WTC11 (cell line): ENCODE data around the gene TEKT1. TPM values are rescaled to one million over a fixed set of nuclear protein-coding genes. Genes with fewer than 3 reads are reported as not detected.

ENCODE experiments used
- ATAC-seq: fragments of 200-7000 bp; cut with Tn5 transposase; 2 replicates; pipeline ENCODE4 v1.10.0; 2021; ENCODE audit warnings: mild to moderate bottlenecking, moderate library complexity
- CTCF ChIA-PET: fragments of 300-600 bp; sonication (Branson Sonifier 250); formaldehyde crosslinking; loops from one replicate; lab custom pipeline; 2021; ENCODE audit warnings: antibody characterized with exemption; lab: Charles Lee
- POLR2A ChIA-PET: fragments of 350-600 bp; sonication (Branson Sonifier 250); formaldehyde crosslinking; loops from one replicate; lab custom pipeline; 2021; ENCODE audit warnings: antibody characterized with exemption; lab: Charles Lee
- DNase-seq: peaks from one replicate; pipeline ENCODE4 v3.0.0; 2021; ENCODE audit warnings: low spot score
- H3K27ac Mint-ChIP-seq: 2 replicates; pipeline ENCODE4 v1.8.0; 2021; ENCODE audit warnings: mixed read lengths
- H3K27me3 Mint-ChIP-seq: 2 replicates; pipeline ENCODE4 v1.8.0; 2021; ENCODE audit warnings: low read depth, mild to moderate bottlenecking, moderate library complexity, mixed read lengths
- H3K36me3 Mint-ChIP-seq: 2 replicates; pipeline ENCODE4 v1.8.0; 2021; ENCODE audit warnings: mixed read lengths
- H3K4me1 Mint-ChIP-seq: 2 replicates; pipeline ENCODE4 v1.8.0; 2022; ENCODE audit warnings: mixed read lengths
- H3K4me3 Mint-ChIP-seq: 2 replicates; pipeline ENCODE4 v1.8.0; 2021; ENCODE audit warnings: mild to moderate bottlenecking, moderate library complexity, mixed read lengths
- H3K9me3 Mint-ChIP-seq: 2 replicates; pipeline ENCODE4 v1.8.0; 2021; ENCODE audit warnings: mixed read lengths
- ATF1 ChIP-seq: sonication (generic); formaldehyde crosslinking; IDR thresholded peaks from 2 replicates; pipeline ENCODE4 v1.8.1; 2023; ENCODE audit warnings: mild to moderate bottlenecking, moderate library complexity, missing genetic modification reagents
- GABPB1 ChIP-seq: sonication (generic); formaldehyde crosslinking; IDR thresholded peaks from 2 replicates; pipeline ENCODE4 v1.8.1; 2023; ENCODE audit warnings: mild to moderate bottlenecking, missing genetic modification reagents
- JAZF1 ChIP-seq: fragments of 250-450 bp; sonication (Bioruptor Pico); IDR thresholded peaks from 2 replicates; pipeline ENCODE4 v1.9.0; 2021; ENCODE audit warnings: moderate library complexity, mild to moderate bottlenecking, inconsistent platforms
- NFATC4 ChIP-seq: fragments of 250-450 bp; sonication (Bioruptor Pico); IDR thresholded peaks from 2 replicates; pipeline ENCODE4 v1.9.0; 2021; ENCODE audit warnings: mild to moderate bottlenecking
- NR3C1 ChIP-seq: sonication (generic); formaldehyde crosslinking; conservative IDR thresholded peaks from 2 replicates; pipeline ENCODE4 v1.8.1; 2023; ENCODE audit warnings: low read depth, mild to moderate bottlenecking, missing genetic modification reagents
- RELA ChIP-seq: sonication (generic); formaldehyde crosslinking; IDR thresholded peaks from 2 replicates; pipeline ENCODE4 v1.8.1; 2022; ENCODE audit warnings: missing genetic modification reagents, mild to moderate bottlenecking, borderline replicate concordance
- SMAD3 ChIP-seq: sonication (generic); formaldehyde crosslinking; IDR thresholded peaks from 2 replicates; pipeline ENCODE4 v1.8.0; 2022; ENCODE audit warnings: missing genetic modification reagents, mild to moderate bottlenecking, borderline replicate concordance
- TCF7 ChIP-seq: sonication (generic); formaldehyde crosslinking; IDR thresholded peaks from 2 replicates; pipeline ENCODE4 v1.8.0; 2022; ENCODE audit warnings: mild to moderate bottlenecking, low read depth, missing genetic modification reagents, moderate library complexity
- ZNF396 ChIP-seq: fragments of 250-450 bp; sonication (Bioruptor Pico); IDR thresholded peaks from 2 replicates; pipeline ENCODE4 v1.8.0; 2021; ENCODE audit warnings: mild to moderate bottlenecking, moderate library complexity, borderline replicate concordance
- total RNA-seq: library from RNA; stranded (reverse); gene quantifications from 3 replicates; pipeline ENCODE4 v1.2.3, GENCODE V29; 2021
- TF ChIP-seq, protein P1 (sequence below): sonication (generic); formaldehyde crosslinking; IDR thresholded peaks from 2 replicates; pipeline ENCODE4 v1.8.0; 2023; ENCODE audit warnings: mild to moderate bottlenecking, missing genetic modification reagents
- TF ChIP-seq, protein P2 (sequence below): fragments of 200-600 bp; IDR thresholded peaks from 2 replicates; pipeline ENCODE4 v1.8.0; 2022; ENCODE audit warnings: antibody characterized with exemption
- TF ChIP-seq, protein P3 (sequence below): fragments of 250-450 bp; sonication (Bioruptor Pico); conservative IDR thresholded peaks from 2 replicates; pipeline ENCODE4 v1.9.0; 2021; ENCODE audit warnings: mild to moderate bottlenecking

TEKT1 gene
- total RNA-seq, 1 experiment from 2014 or later, result 0.37 TPM

DNA sequence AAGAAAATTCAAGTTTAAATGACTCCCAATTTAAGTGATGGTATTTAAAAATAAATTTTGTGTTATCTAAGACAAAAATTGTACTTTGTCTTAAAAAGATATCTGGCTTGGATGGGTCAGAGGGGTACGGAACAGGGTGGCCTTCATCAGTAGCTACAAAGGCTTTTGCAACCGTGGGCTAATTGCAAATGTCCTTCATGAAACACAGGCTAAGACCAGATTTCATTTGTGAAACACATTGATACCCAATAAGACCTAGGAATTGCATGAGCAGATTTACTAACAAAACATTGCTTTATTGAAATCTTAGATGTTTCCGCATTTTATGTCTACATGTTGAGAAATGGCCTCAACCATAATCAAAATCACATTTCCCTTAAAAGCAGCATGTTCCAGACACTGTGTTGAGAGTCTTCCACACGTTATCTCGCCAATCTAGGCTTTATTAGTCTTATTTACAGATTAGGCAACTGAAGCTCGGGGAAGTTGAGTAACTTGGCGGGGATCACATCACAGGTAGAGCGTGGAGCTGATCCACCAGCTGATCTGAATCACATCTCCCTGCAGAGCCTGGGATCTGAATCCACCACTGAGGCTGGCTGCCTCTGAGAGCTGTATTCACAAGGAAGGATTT lies 33.7 kb downstream of the TEKT1 start (continued):
- TF ChIP-seq, protein P1, sequence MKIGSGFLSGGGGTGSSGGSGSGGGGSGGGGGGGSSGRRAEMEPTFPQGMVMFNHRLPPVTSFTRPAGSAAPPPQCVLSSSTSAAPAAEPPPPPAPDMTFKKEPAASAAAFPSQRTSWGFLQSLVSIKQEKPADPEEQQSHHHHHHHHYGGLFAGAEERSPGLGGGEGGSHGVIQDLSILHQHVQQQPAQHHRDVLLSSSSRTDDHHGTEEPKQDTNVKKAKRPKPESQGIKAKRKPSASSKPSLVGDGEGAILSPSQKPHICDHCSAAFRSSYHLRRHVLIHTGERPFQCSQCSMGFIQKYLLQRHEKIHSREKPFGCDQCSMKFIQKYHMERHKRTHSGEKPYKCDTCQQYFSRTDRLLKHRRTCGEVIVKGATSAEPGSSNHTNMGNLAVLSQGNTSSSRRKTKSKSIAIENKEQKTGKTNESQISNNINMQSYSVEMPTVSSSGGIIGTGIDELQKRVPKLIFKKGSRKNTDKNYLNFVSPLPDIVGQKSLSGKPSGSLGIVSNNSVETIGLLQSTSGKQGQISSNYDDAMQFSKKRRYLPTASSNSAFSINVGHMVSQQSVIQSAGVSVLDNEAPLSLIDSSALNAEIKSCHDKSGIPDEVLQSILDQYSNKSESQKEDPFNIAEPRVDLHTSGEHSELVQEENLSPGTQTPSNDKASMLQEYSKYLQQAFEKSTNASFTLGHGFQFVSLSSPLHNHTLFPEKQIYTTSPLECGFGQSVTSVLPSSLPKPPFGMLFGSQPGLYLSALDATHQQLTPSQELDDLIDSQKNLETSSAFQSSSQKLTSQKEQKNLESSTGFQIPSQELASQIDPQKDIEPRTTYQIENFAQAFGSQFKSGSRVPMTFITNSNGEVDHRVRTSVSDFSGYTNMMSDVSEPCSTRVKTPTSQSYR (CRISPR knock-in tag), result no peak
- no peak for TF ChIP-seq JAZF1 (CRISPR knock-in tag)
- TF ChIP-seq ZNF396, result no peak
- TF ChIP-seq, protein P2, sequence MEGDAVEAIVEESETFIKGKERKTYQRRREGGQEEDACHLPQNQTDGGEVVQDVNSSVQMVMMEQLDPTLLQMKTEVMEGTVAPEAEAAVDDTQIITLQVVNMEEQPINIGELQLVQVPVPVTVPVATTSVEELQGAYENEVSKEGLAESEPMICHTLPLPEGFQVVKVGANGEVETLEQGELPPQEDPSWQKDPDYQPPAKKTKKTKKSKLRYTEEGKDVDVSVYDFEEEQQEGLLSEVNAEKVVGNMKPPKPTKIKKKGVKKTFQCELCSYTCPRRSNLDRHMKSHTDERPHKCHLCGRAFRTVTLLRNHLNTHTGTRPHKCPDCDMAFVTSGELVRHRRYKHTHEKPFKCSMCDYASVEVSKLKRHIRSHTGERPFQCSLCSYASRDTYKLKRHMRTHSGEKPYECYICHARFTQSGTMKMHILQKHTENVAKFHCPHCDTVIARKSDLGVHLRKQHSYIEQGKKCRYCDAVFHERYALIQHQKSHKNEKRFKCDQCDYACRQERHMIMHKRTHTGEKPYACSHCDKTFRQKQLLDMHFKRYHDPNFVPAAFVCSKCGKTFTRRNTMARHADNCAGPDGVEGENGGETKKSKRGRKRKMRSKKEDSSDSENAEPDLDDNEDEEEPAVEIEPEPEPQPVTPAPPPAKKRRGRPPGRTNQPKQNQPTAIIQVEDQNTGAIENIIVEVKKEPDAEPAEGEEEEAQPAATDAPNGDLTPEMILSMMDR, result no peak
- TF ChIP-seq, protein P3, sequence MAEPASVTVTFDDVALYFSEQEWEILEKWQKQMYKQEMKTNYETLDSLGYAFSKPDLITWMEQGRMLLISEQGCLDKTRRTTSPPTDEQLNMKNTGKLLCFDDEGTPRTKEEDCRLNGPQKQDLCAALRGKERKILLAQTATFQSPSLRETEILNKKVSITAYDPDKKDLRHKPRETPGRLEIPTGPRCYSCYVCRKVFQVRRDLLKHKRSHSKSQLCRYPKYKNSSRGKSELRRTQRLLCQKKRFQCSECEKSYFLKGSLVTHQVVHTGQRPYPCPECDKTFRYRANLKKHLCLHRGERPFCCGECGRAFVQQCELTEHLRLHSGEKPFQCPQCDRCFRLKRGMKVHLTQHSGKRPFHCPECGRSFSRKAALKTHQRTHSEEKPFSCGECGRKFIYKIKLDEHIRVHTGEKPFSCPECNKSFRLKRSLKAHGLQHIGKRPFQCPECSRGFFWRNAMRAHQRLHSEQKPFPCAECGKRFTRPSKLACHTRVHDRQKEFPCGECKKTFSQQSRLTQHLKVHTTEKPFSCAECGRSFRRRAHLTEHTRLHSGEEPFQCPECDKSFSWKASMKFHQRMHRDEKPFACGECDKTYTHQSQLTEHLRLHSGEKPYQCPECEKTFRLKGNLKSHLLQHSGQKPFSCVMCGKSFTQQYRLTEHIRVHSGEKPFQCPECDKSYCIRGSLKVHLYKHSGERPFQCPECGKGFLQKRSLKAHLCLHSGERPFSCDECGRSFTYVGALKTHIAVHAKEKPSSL (CRISPR knock-in tag), result no peak

DNA sequence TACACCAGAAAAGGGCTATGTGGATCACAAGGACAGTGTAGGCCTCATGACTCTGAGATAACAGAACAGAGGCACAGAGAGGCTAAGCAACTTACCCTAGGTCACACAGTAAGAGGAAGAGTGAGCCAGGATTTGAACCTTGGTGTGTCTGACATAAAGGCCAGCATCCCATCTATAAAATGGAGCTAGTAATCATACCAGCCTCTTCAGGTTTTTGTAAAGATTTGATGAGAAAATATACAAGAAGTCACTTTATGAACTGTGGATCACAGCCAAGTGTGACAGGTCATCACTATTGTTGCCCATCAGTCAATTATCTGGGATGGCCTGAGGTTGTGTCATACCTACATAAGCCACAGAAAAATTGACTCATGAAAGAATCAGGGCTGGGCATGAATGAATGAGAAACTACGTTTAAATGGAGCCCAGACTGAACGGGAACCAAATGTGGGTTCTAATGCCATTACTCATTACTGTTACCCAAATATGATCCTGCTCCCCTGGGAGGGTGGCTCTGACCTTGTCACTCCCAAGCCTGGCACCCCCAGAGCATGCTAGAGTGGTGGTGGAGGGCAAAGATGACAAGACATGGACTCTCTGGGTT lies 34.5 kb downstream of the TEKT1 start:
- Mint-ChIP-seq H3K4me1 (peaks cover 20% of the 10 kb centered on the region), H3K27me3 (peaks cover 4% of the 10 kb centered on the region), H3K4me3 (no peak overlapping the region), H3K36me3 (no peaks in the 10 kb centered on the region), H3K27ac (no peak overlapping the region)
- ChIA-PET CTCF (interaction anchor here (0.8 to 1.4 kb wide), 2 partner anchors 47 to 95 kb away, joined by 3 read pairs; no protein-coding TSS in a partner anchor), POLR2A (no interaction called here)
- no peak for DNase-seq
- no peak for ATAC-seq
- TF ChIP-seq TCF7, result no peak
- no peak for TF ChIP-seq NR3C1 (CRISPR knock-in tag)
- no peak for TF ChIP-seq NFATC4 (CRISPR knock-in tag)
- TF ChIP-seq, protein P2, result no peak
- TF ChIP-seq, all 79 proteins: peak for 0
- no peaks in the 10 kb centered on the region for H3K9me3 Mint-ChIP-seq

DNA sequence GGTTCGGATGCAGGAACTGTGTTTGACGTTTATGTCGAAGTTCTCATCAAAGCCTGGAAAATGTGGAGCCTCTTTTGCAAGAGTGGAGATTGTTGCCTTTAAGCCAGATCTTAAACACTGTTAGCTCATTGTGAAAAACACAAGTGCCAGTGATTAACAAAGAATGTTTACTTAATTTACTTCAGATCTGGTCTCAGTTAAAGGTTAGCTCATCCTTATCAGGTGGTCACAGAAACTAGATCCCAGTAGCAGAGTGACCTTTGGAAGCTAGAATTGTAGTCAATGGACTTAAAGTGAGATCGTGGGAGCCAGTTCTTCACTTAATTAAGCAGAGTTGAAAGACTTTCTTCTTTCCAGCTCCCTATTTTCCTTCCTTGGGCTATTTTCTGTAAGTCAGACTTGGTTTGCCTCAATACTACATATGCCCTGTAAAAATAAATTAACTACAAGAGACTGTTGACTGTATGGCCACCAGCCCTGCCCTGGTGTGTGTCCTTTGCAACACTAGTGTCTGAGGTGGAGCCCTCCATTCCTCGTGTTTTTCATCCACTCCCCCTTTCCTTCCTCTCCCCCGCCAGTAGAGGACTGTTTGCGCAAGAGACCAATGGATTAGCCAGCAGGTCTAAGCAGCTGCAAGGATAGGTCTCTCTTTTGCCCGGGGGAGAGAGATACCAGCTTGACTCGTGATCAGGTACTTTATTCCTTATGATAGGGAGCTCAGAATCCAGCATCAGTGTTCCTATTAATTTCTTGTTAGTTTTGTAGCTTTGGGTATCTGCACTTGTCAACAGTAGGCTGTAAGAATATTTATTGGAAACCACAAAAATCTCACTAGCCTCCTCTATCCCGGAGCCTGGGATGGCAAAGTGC lies 35.3 kb downstream of the TEKT1 start:
- ATAC-seq (no peak), DNase-seq (no peak)
- Mint-ChIP-seq H3K4me3 (no peak overlapping the region), H3K9me3 (no peaks in the 10 kb centered on the region), H3K36me3 (no peaks in the 10 kb centered on the region), H3K4me1 (peaks cover 20% of the 10 kb centered on the region), H3K27ac (no peak overlapping the region), H3K27me3 (peaks cover 4% of the 10 kb centered on the region)
- CTCF ChIA-PET, result interaction anchor here (0.8 to 1.4 kb wide), 3 partner anchors 48 to 95 kb away, joined by 3 read pairs; no protein-coding TSS in a partner anchor
- POLR2A ChIA-PET, result no interaction called here
- TF ChIP-seq RELA (CRISPR knock-in tag) (no peak), ATF1 (CRISPR knock-in tag) (no peak), GABPB1 (CRISPR knock-in tag) (peak; percentile 51), SMAD3 (CRISPR knock-in tag) (no peak)
